Omental fat pad (tissue), 4 donors: ENCODE results near the gene SLC2A8. TPM values are rescaled to one million over a fixed set of nuclear protein-coding genes. Genes with fewer than 3 reads are reported as not detected.

Source experiments
- ATAC-seq: fragments of 150-250 bp; one replicate; pipeline ENCODE4 v1.9.1; 2016; ENCODE audit warnings: mild to moderate bottlenecking, moderate library complexity; ENCODE audit not compliant: low FRiP score
- DNase-seq: peaks from one replicate; pipeline ENCODE4 v3.0.0-alpha.2; 2019; ENCODE audit warnings: low spot score
- total RNA-seq, 4 donors: library from RNA; depleted of rRNA; stranded (reverse); fragments of >200 nt; gene quantifications; one replicate each; pipeline ENCODE4 v1.1.0, GENCODE V29; 2016
- TF ChIP-seq, protein P1 (sequence below), 3 donors: fragments of 450-650 bp; IDR thresholded peaks; one replicate each; pipeline ENCODE4 v1.5.1; 2016 to 2017; ENCODE audit warnings: antibody characterized with exemption in 3 of 3, mild to moderate bottlenecking in 3 of 3, moderate library complexity in 2 of 3

SLC2A8 gene
- total RNA-seq, 4 donors from 2014 or later: 12.2 to 28.0 (median 17.8) TPM

DNA sequence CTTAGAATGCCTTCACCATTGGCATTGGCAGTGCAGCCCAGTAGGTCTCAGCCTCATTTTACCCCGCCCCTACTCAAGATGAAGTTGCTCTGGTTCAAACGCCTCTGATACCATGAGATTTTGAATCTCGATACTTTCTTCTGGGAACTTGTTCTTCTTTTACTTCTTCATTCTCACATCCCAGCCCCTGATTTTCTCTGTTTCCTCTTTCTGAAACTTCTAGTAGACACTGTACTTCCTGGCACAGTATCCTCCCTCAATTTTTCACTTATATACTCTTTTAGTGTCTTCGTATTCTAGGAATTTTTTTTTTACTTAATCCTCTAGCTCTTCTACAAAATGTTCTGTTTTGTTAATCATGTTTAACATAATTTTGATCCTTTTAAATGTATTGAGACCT is 14.2 kb downstream of the SLC2A8 start:
- ATAC-seq: no peak
- TF ChIP-seq, protein P1, sequence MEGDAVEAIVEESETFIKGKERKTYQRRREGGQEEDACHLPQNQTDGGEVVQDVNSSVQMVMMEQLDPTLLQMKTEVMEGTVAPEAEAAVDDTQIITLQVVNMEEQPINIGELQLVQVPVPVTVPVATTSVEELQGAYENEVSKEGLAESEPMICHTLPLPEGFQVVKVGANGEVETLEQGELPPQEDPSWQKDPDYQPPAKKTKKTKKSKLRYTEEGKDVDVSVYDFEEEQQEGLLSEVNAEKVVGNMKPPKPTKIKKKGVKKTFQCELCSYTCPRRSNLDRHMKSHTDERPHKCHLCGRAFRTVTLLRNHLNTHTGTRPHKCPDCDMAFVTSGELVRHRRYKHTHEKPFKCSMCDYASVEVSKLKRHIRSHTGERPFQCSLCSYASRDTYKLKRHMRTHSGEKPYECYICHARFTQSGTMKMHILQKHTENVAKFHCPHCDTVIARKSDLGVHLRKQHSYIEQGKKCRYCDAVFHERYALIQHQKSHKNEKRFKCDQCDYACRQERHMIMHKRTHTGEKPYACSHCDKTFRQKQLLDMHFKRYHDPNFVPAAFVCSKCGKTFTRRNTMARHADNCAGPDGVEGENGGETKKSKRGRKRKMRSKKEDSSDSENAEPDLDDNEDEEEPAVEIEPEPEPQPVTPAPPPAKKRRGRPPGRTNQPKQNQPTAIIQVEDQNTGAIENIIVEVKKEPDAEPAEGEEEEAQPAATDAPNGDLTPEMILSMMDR (IDR thresholded peaks at IDR 0.05): no peak

DNA sequence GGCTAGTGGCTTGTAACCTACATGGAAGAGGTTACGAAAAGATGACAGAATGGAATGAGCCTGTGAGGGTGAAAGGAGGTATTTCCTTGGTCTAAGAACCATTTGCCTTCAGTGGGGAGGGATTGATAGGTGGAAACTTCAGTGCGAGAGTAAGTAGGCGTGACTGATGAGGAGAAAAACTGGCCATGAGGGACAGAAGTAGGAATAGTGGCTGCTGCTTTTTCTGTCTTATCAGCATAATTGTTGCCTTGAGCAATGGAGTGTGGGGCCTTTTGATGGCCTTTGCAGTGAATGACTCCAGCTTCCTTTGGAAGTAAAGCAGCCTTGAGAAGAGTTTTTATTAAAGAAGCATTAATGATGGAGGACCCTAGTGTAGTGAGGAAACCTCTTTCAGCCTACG is 18.2 kb downstream of the SLC2A8 start:
- ATAC-seq (no peak), DNase-seq (no peak)
- TF ChIP-seq, protein P1 (IDR thresholded peaks at IDR 0.05): no peak

More for the DNA sequence above, 14.2 kb downstream of the SLC2A8 start:
- DNase-seq: no peak

DNA sequence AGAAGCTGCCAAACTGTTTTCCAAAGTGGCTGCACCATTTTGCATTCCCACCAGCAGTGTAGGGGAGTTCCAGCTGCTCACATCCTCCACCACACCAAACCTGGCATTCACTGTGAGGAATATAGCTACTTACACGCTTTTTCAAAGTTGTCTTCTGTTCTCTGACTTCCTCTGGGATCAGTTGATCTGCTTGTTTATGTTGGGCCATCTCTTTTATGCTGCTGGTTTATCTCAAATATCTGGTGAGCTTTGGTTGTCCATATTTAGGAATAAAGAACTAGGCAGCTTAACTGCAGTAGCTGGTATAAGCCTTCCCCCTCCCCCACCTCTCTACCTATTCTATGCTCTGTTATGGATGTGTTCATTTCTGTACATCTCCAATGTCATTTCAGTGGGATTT is 18.7 kb downstream of the SLC2A8 start:
- TF ChIP-seq, protein P1 (IDR thresholded peaks at IDR 0.05): no peak
- no peak for DNase-seq
- no peak for ATAC-seq

DNA sequence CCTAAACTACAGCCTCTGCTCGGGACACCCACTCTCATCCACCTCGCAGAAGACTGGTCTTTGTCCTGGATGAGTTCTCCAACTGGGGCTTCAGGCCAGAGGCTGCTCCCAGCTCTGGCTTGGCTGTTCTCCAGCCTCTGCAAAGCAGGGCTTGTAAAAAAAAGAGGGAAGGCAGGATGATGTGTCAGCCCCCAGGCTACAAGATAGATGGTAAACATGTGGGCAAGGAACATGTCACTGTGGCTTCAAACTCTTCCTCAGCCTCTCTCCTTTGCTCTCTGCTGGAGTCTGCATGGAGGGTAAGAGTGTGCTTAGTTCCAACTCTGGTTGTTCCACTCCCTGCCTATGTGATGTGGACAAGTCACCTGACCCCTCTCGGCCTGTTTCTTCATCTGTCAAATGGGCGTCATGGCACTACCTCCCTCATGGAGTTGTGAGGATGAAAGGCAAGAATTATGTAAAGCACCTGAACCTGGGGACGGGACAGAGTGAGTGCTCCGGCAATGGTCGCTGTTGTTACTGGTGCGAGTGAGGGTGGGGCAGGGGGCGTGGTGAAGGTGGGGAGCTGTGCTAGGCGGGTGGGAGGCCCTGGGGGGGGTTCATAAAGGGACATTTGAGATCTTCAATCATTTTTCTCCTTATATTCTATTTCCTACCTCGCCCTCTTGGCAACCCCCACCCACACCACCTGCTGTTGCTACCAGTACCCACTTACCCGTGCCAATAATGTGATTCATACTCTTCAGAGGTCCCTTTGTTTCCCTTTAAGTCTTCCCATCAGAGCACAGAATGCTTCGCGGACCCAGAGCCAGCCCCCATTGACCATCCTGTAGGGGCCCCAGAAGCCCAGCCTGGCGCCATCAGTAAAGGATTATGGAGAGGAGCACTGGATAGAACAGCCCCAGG is 20.4 kb downstream of the SLC2A8 start:
- no peak for ATAC-seq
- DNase-seq: no peak
- TF ChIP-seq, protein P1 (IDR thresholded peaks at IDR 0.05): no peak

DNA sequence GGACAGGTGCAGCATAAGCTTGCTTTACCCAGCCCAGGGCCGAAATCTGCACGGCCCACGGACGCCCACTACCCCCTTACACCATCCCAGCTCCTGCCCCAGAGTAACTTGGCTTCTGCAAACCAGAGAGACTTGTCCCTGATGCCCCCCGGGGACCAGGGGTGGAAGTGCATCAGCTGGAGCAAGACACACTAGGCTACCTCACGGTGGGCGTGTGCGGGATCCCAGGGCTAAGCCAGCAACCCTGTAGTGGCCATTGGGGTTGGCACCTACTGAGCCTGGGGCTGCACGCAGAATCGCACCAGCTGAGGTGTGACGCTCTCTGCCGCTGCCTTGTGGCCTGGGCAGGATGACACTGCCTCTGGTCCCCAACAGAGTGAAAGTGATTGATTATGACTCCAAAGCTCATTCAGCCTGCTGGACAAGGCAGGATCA is 21.1 kb downstream of the SLC2A8 start:
- DNase-seq: no peak
- TF ChIP-seq, protein P1 (IDR thresholded peaks at IDR 0.05): no peak
- peak; percentile 29 for ATAC-seq

DNA sequence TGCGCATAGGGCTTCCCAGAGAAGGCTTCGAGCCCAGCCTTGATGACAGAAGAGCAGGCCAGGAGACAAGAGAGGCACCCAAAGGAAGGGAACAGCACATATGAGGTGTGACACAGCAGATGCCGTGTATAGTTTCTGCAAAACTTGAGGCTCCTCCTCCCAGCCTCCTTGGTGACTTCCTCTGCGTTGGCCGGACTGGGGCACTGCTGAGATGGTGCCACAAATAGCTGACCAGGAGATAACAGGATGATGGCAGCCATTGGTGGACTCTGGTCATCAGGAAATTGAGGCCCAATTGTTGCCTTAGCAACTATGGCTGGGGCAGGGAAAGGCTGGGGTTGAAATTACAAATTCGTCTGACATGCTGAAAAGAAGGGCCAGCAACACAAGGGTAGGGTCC is 22.4 kb downstream of the SLC2A8 start:
- ATAC-seq (no peak), DNase-seq (no peak)
- TF ChIP-seq, protein P1 (IDR thresholded peaks at IDR 0.05): no peak

DNA sequence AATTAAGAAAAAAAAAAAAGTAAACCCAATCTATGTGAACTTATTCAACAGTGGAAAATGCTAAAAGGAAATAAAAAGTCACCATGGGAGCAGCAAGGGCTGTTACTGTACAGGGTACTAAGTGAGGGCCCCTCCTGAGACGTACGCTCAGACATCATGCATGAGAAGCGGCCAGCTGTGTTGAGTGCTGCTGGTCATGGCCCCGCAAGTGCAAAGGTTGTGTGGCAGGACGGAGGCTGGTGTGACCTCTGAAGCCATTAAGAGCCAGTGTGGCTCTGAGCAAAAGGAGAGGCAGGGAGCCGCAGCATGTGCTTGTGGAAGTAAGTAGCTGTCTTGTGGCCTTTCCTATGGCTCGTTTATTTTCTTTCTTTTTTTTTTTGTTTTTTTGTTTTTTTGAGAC is 24.1 kb downstream of the SLC2A8 start:
- TF ChIP-seq, protein P1 (IDR thresholded peaks at IDR 0.05): no peak
- ATAC-seq (no peak), DNase-seq (no peak)
